SU-DHL-6 (cell line): ENCODE data around the gene LPCAT1.
A peak's percentile ranks its signal among the peaks of the same experiment; 100 is the strongest.
"Not testable (repeated sequence)": the region's sequence is repeated elsewhere in the genome, so short reads cannot be mapped to it uniquely, and the experiment has no call there.

ENCODE experiments used
- H2AFZ ChIP-seq: fragments of 200-600 bp; sonication (generic); 2 replicates; pipeline ENCODE4 v1.6.1; 2014; ENCODE audit warnings: low read depth, mild to moderate bottlenecking, moderate library complexity, mixed read lengths, antibody characterized with exemption, low read length; ENCODE audit not compliant: severe bottlenecking
- H3F3A ChIP-seq: fragments of 200-600 bp; shearing (Covaris generic); 2 replicates; pipeline ENCODE4 v1.6.0; 2016; ENCODE audit warnings: antibody characterized with exemption, mild to moderate bottlenecking; ENCODE audit not compliant: insufficient read depth
- H3K27ac ChIP-seq: fragments of 200-600 bp; sonication (generic); 2 replicates; pipeline ENCODE4 v1.5.1; 2016; ENCODE audit warnings: low read depth, mild to moderate bottlenecking, low read length, moderate library complexity, mixed read lengths
- H3K27me3 ChIP-seq: fragments of 200-600 bp; sonication (generic), shearing (Covaris generic); 2 replicates; pipeline ENCODE4 v1.6.0; 2014; ENCODE audit warnings: mild to moderate bottlenecking, low read length
- H3K36me3 ChIP-seq: fragments of 200-600 bp; sonication (generic); 2 replicates; pipeline ENCODE4 v1.6.1; 2014; ENCODE audit warnings: mild to moderate bottlenecking, low read length, mixed read lengths
- H3K4me2 ChIP-seq: fragments of 300-600, 200-600 bp; shearing (Covaris generic), sonication (generic); 2 replicates; pipeline ENCODE4 v1.6.0; 2014; ENCODE audit warnings: low read length, low read depth, mild to moderate bottlenecking; ENCODE audit not compliant: poor library complexity, severe bottlenecking
- H3K4me3 ChIP-seq: fragments of 200-600 bp; sonication (generic); 2 replicates; pipeline ENCODE4 v1.5.1; 2014; ENCODE audit warnings: antibody characterized with exemption, low read length, mild to moderate bottlenecking, mixed read lengths; ENCODE audit not compliant: insufficient read depth, poor library complexity, severe bottlenecking
- H3K79me2 ChIP-seq: fragments of 200-600 bp; sonication (generic); 2 replicates; pipeline ENCODE4 v1.6.1; 2014; ENCODE audit warnings: mild to moderate bottlenecking, low read length, moderate library complexity; ENCODE audit not compliant: insufficient read depth
- H3K9ac ChIP-seq: fragments of 200-600 bp; sonication (generic); 2 replicates; pipeline ENCODE4 v1.7.0; 2014; ENCODE audit warnings: mild to moderate bottlenecking, low read length
- H3K9me2 ChIP-seq: fragments of 200-600 bp; sonication (generic); replicated peaks from 2 replicates; pipeline ENCODE4 v1.6.1; 2014; ENCODE audit warnings: low read length; ENCODE audit not compliant: insufficient read depth
- H3K9me3 ChIP-seq: fragments of 200-600 bp; sonication (generic); 2 replicates; pipeline ENCODE4 v1.6.1; 2014; ENCODE audit warnings: low read length, mixed read lengths; ENCODE audit not compliant: insufficient read depth
- H4K20me1 ChIP-seq: fragments of 200-600 bp; sonication (generic); 2 replicates; pipeline ENCODE4 v1.6.1; 2014; ENCODE audit warnings: low read depth, mild to moderate bottlenecking, antibody characterized with exemption, low read length, moderate library complexity, mixed read lengths
- CTCF ChIP-seq: fragments of 200-600 bp; sonication (generic); IDR thresholded peaks from one replicate; pipeline ENCODE4 v1.5.1; 2017; ENCODE audit warnings: antibody characterized with exemption, mild to moderate bottlenecking, low read length, moderate library complexity; ENCODE audit not compliant: insufficient read depth, poor library complexity, severe bottlenecking
- EZH2phosphoT487 ChIP-seq: fragments of 200-600 bp; sonication (generic), shearing (Covaris generic); conservative IDR thresholded peaks from 2 replicates; pipeline ENCODE4 v1.6.1; 2018; ENCODE audit warnings: mild to moderate bottlenecking, antibody characterized with exemption, low read length, moderate library complexity, mixed read lengths

The LPCAT1 gene

GRCh38 chr5:1523793-1524480 is at the start of gene LPCAT1:
Gene LPCAT1, minus strand, starts transcription at chr5:1523960. Its CDS starts 116 bp downstream, at chr5:1523844.
- TF ChIP-seq EZH2phosphoT487 (no peak), CTCF (no peak)
- H4K20me1 ChIP-seq = no peaks in the 10 kb centered on the region
- H2AFZ ChIP-seq = peak within 1 kb of the TSS; percentile 24

GRCh38 chr5:1571875-1572274 is 48.1 kb upstream of the LPCAT1 start:
- not testable (repeated sequence) for H3K9me2 ChIP-seq, H3K4me2 ChIP-seq, H3K27me3 ChIP-seq, H3F3A ChIP-seq, H4K20me1 ChIP-seq, H3K9ac ChIP-seq, H3K79me2 ChIP-seq, H2AFZ ChIP-seq, H3K27ac ChIP-seq, H3K4me3 ChIP-seq
- peaks cover 12% of the 10 kb centered on the region; the same call in 1 of the 2 replicates for H3K9me3 ChIP-seq
- peaks cover 16% of the 10 kb centered on the region for H3K36me3 ChIP-seq

More at GRCh38 chr5:1523793-1524480, at the start of gene LPCAT1:
- Histone ChIP-seq H3K9ac (peak within 1 kb of the TSS; percentile 89), H3K79me2 (peaks cover 40% of the 10 kb centered on the region), H3F3A (no peaks in the 10 kb centered on the region), H3K27ac (peak within 1 kb of the TSS; percentile 52), H3K4me3 (peak within 1 kb of the TSS; percentile 82), H3K9me3 (no peaks in the 10 kb centered on the region), H3K27me3 (no peaks in the 10 kb centered on the region), H3K9me2 (no peaks in the 10 kb centered on the region), H3K4me2 (peak within 1 kb of the TSS; percentile 59), H3K36me3 (0 out of 2 replicates have a peak, but pooled peaks cover 6% of the 10 kb centered on the region)

GRCh38 chr5:1570975-1571374 is 47.2 kb upstream of the LPCAT1 start:
- Histone ChIP-seq H3K9ac (no peak overlapping the region), H3K4me3 (no peak overlapping the region), H3K9me3 (peaks cover 12% of the 10 kb centered on the region; the same call in 1 of the 2 replicates), H3K79me2 (no peaks in the 10 kb centered on the region), H3K36me3 (peaks cover 16% of the 10 kb centered on the region), H4K20me1 (no peaks in the 10 kb centered on the region), H3F3A (peaks cover 5% of the 10 kb centered on the region; the same call in 1 of the 2 replicates), H3K4me2 (no peak overlapping the region), H2AFZ (no peak overlapping the region), H3K27ac (no peak overlapping the region), H3K9me2 (no peaks in the 10 kb centered on the region), H3K27me3 (no peaks in the 10 kb centered on the region)
- TF ChIP-seq CTCF (no peak), EZH2phosphoT487 (no peak)

- no peaks in the 10 kb centered on the region for H3K79me2 ChIP-seq
- TF ChIP-seq CTCF = no peak
- no peak for TF ChIP-seq EZH2phosphoT487
- no peak overlapping the region for H2AFZ ChIP-seq
- no peak overlapping the region for H3K27ac ChIP-seq
- H4K20me1 ChIP-seq = no peaks in the 10 kb centered on the region
- no peaks in the 10 kb centered on the region for H3K9me2 ChIP-seq
- H3K4me3 ChIP-seq = no peak overlapping the region
- H3K4me2 ChIP-seq = no peak overlapping the region
- H3K27me3 ChIP-seq = no peaks in the 10 kb centered on the region
- no peak overlapping the region for H3K9ac ChIP-seq
- peaks cover 5% of the 10 kb centered on the region; the same call in 1 of the 2 replicates for H3F3A ChIP-seq
- H3K9me3 ChIP-seq = peaks cover 12% of the 10 kb centered on the region; the same call in 1 of the 2 replicates
- H3K36me3 ChIP-seq = peaks cover 16% of the 10 kb centered on the region
Measured at GRCh38 chr5:1568201-1568979, 44.6 kb upstream of the LPCAT1 start.

- H3K36me3 ChIP-seq = peaks cover 16% of the 10 kb centered on the region
- H3K4me2 ChIP-seq, H3K4me3 ChIP-seq, H3K79me2 ChIP-seq, H3K27ac ChIP-seq, H3K27me3 ChIP-seq, H3K9ac ChIP-seq, H2AFZ ChIP-seq, H3F3A ChIP-seq, H4K20me1 ChIP-seq, H3K9me2 ChIP-seq: not testable (repeated sequence)
- peaks cover 12% of the 10 kb centered on the region; the same call in 1 of the 2 replicates for H3K9me3 ChIP-seq
Measured at GRCh38 chr5:1567527-1568200, 43.9 kb upstream of the LPCAT1 start.
